ENCODE results near the gene AGK. TPM values are rescaled to one million over a fixed set of nuclear protein-coding genes. Genes with fewer than 3 reads are reported as not detected.

Gene AGK
- total and polyA plus RNA-seq, 4 donors: 7.2 to 13.6 (median 8.9) TPM

GRCh38 chr7:141551782-141552181 lies 572 bp downstream of the AGK start:
- peaks cover 0 to 9% (median 9%) of the 10 kb centered on the region in 4 donors for H3K4me1 ChIP-seq (ENCODE audit: control insufficient read depth in 4 of 4, insufficient read depth in 4 of 4, low read length in 3 of 4)
- no peaks in the 10 kb centered on the region for H3K9me3 ChIP-seq (ENCODE audit: control insufficient read depth in 4 of 4, low read length in 3 of 4)
- H3K27ac ChIP-seq (ENCODE audit: low read depth in 1 of 2, low read length in 2 of 2): no peak overlapping the region
- TF ChIP-seq NR2F2 (IDR thresholded peaks at IDR 0.05): no peak
- TF ChIP-seq ZBTB33 (IDR thresholded peaks at IDR 0.05): no peak
- no peak for TF ChIP-seq FOXA1 (IDR thresholded peaks at IDR 0.05)
- no peak for TF ChIP-seq EGR1 (IDR thresholded peaks at IDR 0.05; ENCODE audit: low read depth in 2 of 2)
- no peak for TF ChIP-seq CTCF (IDR thresholded peaks at IDR 0.05; ENCODE audit: low read depth, low read length, missing input control)
- no peak for TF ChIP-seq HNF4G (IDR thresholded peaks at IDR 0.05)
- no peak for TF ChIP-seq FOXA2 (IDR thresholded peaks at IDR 0.05)
- no peak for TF ChIP-seq SP1 (IDR thresholded peaks at IDR 0.05)
- TF ChIP-seq HNF4A (conservative IDR thresholded peaks at IDR 0.05): no peak
- no peak for TF ChIP-seq TAF1 (conservative IDR thresholded peaks at IDR 0.05)
- no peak for TF ChIP-seq RXRA (IDR thresholded peaks at IDR 0.05)
- TF ChIP-seq JUND (IDR thresholded peaks at IDR 0.05): no peak
- TF ChIP-seq MAX (IDR thresholded peaks at IDR 0.05): no peak
- no peak for TF ChIP-seq GABPA (IDR thresholded peaks at IDR 0.05 in 1 of 2, conservative IDR thresholded peaks at IDR 0.05 in 1 of 2)
- TF ChIP-seq ATF3 (IDR thresholded peaks at IDR 0.05): no peak
- TF ChIP-seq YY1 (IDR thresholded peaks at IDR 0.05): no peak
- no peak for TF ChIP-seq RAD21 (IDR thresholded peaks at IDR 0.05)
- H3K9ac ChIP-seq (ENCODE audit: low read depth in 1 of 2, low read length in 2 of 2): peak overlapping the region; percentile 42 to 62
- H3K4me3 ChIP-seq (ENCODE audit: low read depth in 1 of 3, low read length in 3 of 3): peak overlapping the region; percentile 62 to 72 (median 68)
- no peaks in the 10 kb centered on the region for H3K27me3 ChIP-seq (ENCODE audit: control insufficient read depth in 4 of 4, insufficient read depth in 4 of 4, low read length in 3 of 4)
- peaks cover 0 to 6% (median 4%) of the 10 kb centered on the region in 4 donors for H3K36me3 ChIP-seq (ENCODE audit: control insufficient read depth in 4 of 4, insufficient read depth in 3 of 4, low read depth in 1 of 4, low read length in 3 of 4)
- WGBS: 16% methylated on average over 4 of the region's 4 CpGs
- no peak for DNase-seq (ENCODE audit: low spot score)

GRCh38 chr7:141557360-141557759 lies 6.2 kb downstream of the AGK start:
- Histone ChIP-seq H3K9me3 (ENCODE audit: control insufficient read depth in 4 of 4, low read length in 3 of 4) (no peaks in the 10 kb centered on the region), H3K4me3 (ENCODE audit: low read depth in 1 of 3, low read length in 3 of 3) (no peak overlapping the region), H3K36me3 (ENCODE audit: control insufficient read depth in 4 of 4, insufficient read depth in 3 of 4, low read depth in 1 of 4, low read length in 3 of 4) (peaks cover 0 to 12% (median 5%) of the 10 kb centered on the region in 4 donors), H3K27me3 (ENCODE audit: control insufficient read depth in 4 of 4, insufficient read depth in 4 of 4, low read length in 3 of 4) (no peaks in the 10 kb centered on the region), H3K27ac (ENCODE audit: low read depth in 1 of 2, low read length in 2 of 2) (no peak overlapping the region), H3K9ac (ENCODE audit: low read depth in 1 of 2, low read length in 2 of 2) (no peak overlapping the region), H3K4me1 (ENCODE audit: control insufficient read depth in 4 of 4, insufficient read depth in 4 of 4, low read length in 3 of 4) (peaks cover 0 to 2% (median 0%) of the 10 kb centered on the region in 4 donors)
- no peak for DNase-seq (ENCODE audit: low spot score)
- WGBS: 95% methylated on average over 3 of the region's 3 CpGs
- TF ChIP-seq ATF3 (IDR thresholded peaks at IDR 0.05) (no peak), GABPA (IDR thresholded peaks at IDR 0.05 in 1 of 2, conservative IDR thresholded peaks at IDR 0.05 in 1 of 2) (no peak), MAX (IDR thresholded peaks at IDR 0.05) (no peak), HNF4A (conservative IDR thresholded peaks at IDR 0.05) (no peak), HNF4G (IDR thresholded peaks at IDR 0.05) (no peak), YY1 (IDR thresholded peaks at IDR 0.05) (no peak), FOXA2 (IDR thresholded peaks at IDR 0.05) (no peak), SP1 (IDR thresholded peaks at IDR 0.05) (no peak), RXRA (IDR thresholded peaks at IDR 0.05) (no peak), RAD21 (IDR thresholded peaks at IDR 0.05) (no peak), JUND (IDR thresholded peaks at IDR 0.05) (no peak), NR2F2 (IDR thresholded peaks at IDR 0.05) (no peak), CTCF (IDR thresholded peaks at IDR 0.05; ENCODE audit: low read depth, low read length, missing input control) (no peak), TAF1 (conservative IDR thresholded peaks at IDR 0.05) (no peak), FOXA1 (IDR thresholded peaks at IDR 0.05) (no peak), ZBTB33 (IDR thresholded peaks at IDR 0.05) (no peak)
